GM10847 (cell line): ENCODE data around the gene P4HTM.
A peak's percentile ranks its signal among the peaks of the same experiment; 100 is the strongest.

Experiments
- POLR2A ChIP-seq: IDR thresholded peaks from 2 replicates; pipeline ENCODE4 v1.6.1; 2011; ENCODE audit not compliant: insufficient read length; ENCODE audit errors: extremely low read depth

The P4HTM gene

GRCh38 chr3:49013738-49014660, 24.0 kb downstream of the P4HTM start:
- TF ChIP-seq POLR2A: no peak

- TF ChIP-seq POLR2A: no peak
Observed at GRCh38 chr3:49015072-49015471, 25.0 kb downstream of the P4HTM start.

- no peak for TF ChIP-seq POLR2A
Observed at GRCh38 chr3:49015765-49016164, 25.7 kb downstream of the P4HTM start.

- no peak for TF ChIP-seq POLR2A
Observed at GRCh38 chr3:49016414-49017228, 26.6 kb downstream of the P4HTM start.

GRCh38 chr3:49017229-49017970, 27.4 kb downstream of the P4HTM start:
- TF ChIP-seq POLR2A: no peak

- TF ChIP-seq POLR2A: no peak
Observed at GRCh38 chr3:49017971-49018706, 28.1 kb downstream of the P4HTM start, which contains the start of gene DALRD3. TSS of gene DALRD3 (minus strand) at chr3:49018580. CDS start at chr3:49018564, 16 bp downstream.

GRCh38 chr3:49018707-49019006, 28.6 kb downstream of the P4HTM start:
- TF ChIP-seq POLR2A: no peak

- TF ChIP-seq POLR2A: no peak
Observed at GRCh38 chr3:49019941-49020329, 29.9 kb downstream of the P4HTM start.

GRCh38 chr3:49020330-49021212, 30.5 kb downstream of the P4HTM start:
- peak; percentile 28 for TF ChIP-seq POLR2A

- TF ChIP-seq POLR2A: peak; percentile 100
Observed at GRCh38 chr3:49021213-49021812, 31.3 kb downstream of the P4HTM start.

GRCh38 chr3:49021813-49022687, 32.0 kb downstream of the P4HTM start, which contains the start of gene NDUFAF3:
TSS of gene NDUFAF3 (plus strand) at chr3:49022121. CDS start at chr3:49022145, 24 bp downstream.
- TF ChIP-seq POLR2A: peak; percentile 91

- no peak for TF ChIP-seq POLR2A
Observed at GRCh38 chr3:49022688-49023171, 32.7 kb downstream of the P4HTM start.
